HepG2 (cell line): ENCODE measurements around the gene UBE2J1. TPM values are rescaled to one million over a fixed set of nuclear protein-coding genes. Genes with fewer than 3 reads are reported as not detected.

ENCODE experiments used
- ARID5B ChIP-seq: IDR thresholded peaks from 2 replicates; pipeline ENCODE4 v1.4.0; 2020; ENCODE audit warnings: mild to moderate bottlenecking, missing genetic modification reagents
- CCAR2 ChIP-seq: fragments of 200-400 bp; formaldehyde crosslinking; optimal IDR thresholded peaks from 2 replicates; pipeline ENCODE3; 2018; ENCODE audit warnings: low read depth, mild to moderate bottlenecking, low read length, moderate library complexity
- CEBPB ChIP-seq: IDR thresholded peaks from 2 replicates; pipeline ENCODE4 v1.6.1; 2011; ENCODE audit warnings: low read depth, low read length, improper control_type of control experiment, borderline replicate concordance
- CEBPG ChIP-seq: IDR thresholded peaks from 2 replicates; pipeline ENCODE4 v1.6.1; 2016
- CTCF ChIP-seq: sonication (generic); formaldehyde crosslinking; IDR thresholded peaks from 2 replicates; pipeline ENCODE4 v1.5.0; 2020; ENCODE audit warnings: mild to moderate bottlenecking, missing genetic modification reagents, moderate library complexity
- ELF1 ChIP-seq: sonication (generic); formaldehyde crosslinking; IDR thresholded peaks from 2 replicates; pipeline ENCODE4 v1.4.0; 2020; ENCODE audit warnings: missing genetic modification reagents
- GATAD2A ChIP-seq: IDR thresholded peaks from 2 replicates; pipeline ENCODE4 v1.6.1; 2016
- PAXIP1 ChIP-seq: sonication (generic); formaldehyde crosslinking; conservative IDR thresholded peaks from 2 replicates; pipeline ENCODE4 v1.4.0; 2020; ENCODE audit warnings: mild to moderate bottlenecking, missing genetic modification reagents, moderate library complexity
- PHF20 ChIP-seq: sonication (generic); formaldehyde crosslinking; IDR thresholded peaks from 2 replicates; pipeline ENCODE4 v1.5.0; 2020; ENCODE audit warnings: mild to moderate bottlenecking, missing genetic modification reagents
- RAD21 ChIP-seq: fragments of 450-650 bp; formaldehyde crosslinking; IDR thresholded peaks from 2 replicates; pipeline ENCODE4 v1.5.0; 2020; ENCODE audit warnings: mild to moderate bottlenecking
- SAP130 ChIP-seq: IDR thresholded peaks from 2 replicates; pipeline ENCODE4 v1.6.1; 2016; ENCODE audit warnings: low read depth
- TFAP4 ChIP-seq: sonication (generic); IDR thresholded peaks from 2 replicates; pipeline ENCODE4 v1.6.1; 2016; ENCODE audit warnings: low read depth, borderline replicate concordance
- ZNF12 ChIP-seq: sonication (generic); formaldehyde crosslinking; IDR thresholded peaks from 2 replicates; pipeline ENCODE4 v1.5.0; 2020; ENCODE audit warnings: missing genetic modification reagents
- ZNF138 ChIP-seq: sonication (generic); formaldehyde crosslinking; IDR thresholded peaks from 2 replicates; pipeline ENCODE4 v1.5.0; 2020; ENCODE audit warnings: mild to moderate bottlenecking, low read depth, missing genetic modification reagents
- ZNF281 ChIP-seq: sonication (generic); formaldehyde crosslinking; IDR thresholded peaks from 2 replicates; pipeline ENCODE4 v1.4.0; 2020; ENCODE audit warnings: missing genetic modification reagents, borderline replicate concordance
- polyA plus RNA-seq, 8 experiments: library from polyadenylated mRNA; depleted of rRNA in 3 of 8; stranded (reverse) in 7 of 8; unstranded in 1 of 8; fragments of >200 nt; fragmentation: Illumina TruSeq in 4 of 8; extraction: Trizol in 4 of 8; gene quantifications; 2 replicates each; pipeline versions ENCODE4 v1.2.1 to v1.2.3, GENCODE V29; 2011 to 2016; ENCODE audit warnings: low read depth in 4 of 8, missing spikeins in 1 of 8, mixed read lengths in 1 of 8; ENCODE audit not compliant: insufficient read depth in 1 of 8
- total RNA-seq, 5 experiments: library from RNA; depleted of rRNA; stranded (reverse); fragments of >200 nt; fragmentation: Illumina TruSeq; extraction: Trizol; gene quantifications; 2 replicates each; pipeline ENCODE4 v1.2.3, GENCODE V29; 2016; ENCODE audit warnings: low read depth in 1 of 5

Gene UBE2J1
- total and polyA plus RNA-seq, 2 of the 13 experiments (the other 11 are each of a cell fraction or from before 2014, with no cell fraction given): 19.3 to 24.6 TPM

- TF ChIP-seq CEBPB: peak; percentile 84; the same call in 1 of the 2 replicates
- 0 out of 2 replicates have a peak, but pooled peaks have one; percentile 25 for TF ChIP-seq PAXIP1
- no peak for TF ChIP-seq CCAR2
- TF ChIP-seq TFAP4: peak; percentile 75; the same call in 1 of the 2 replicates
- peak; percentile 26; the same call in 1 of the 2 replicates for TF ChIP-seq RAD21 (CRISPR knock-in tag)
- peak; percentile 67 for TF ChIP-seq ELF1 (CRISPR knock-in tag)
- peak; percentile 70 for TF ChIP-seq CTCF (CRISPR knock-in tag)
- no peak for TF ChIP-seq ZNF138 (CRISPR knock-in tag)
- TF ChIP-seq ZNF281 (CRISPR knock-in tag): peak; percentile 38; the same call in 1 of the 2 replicates
- 0 out of 2 replicates have a peak, but pooled peaks have one; percentile 15 for TF ChIP-seq SAP130
- TF ChIP-seq CEBPG (CRISPR knock-in tag): peak; percentile 83
- 0 out of 2 replicates have a peak, but pooled peaks have one; percentile 41 for TF ChIP-seq ARID5B (CRISPR knock-in tag)
- TF ChIP-seq GATAD2A (CRISPR knock-in tag): peak; percentile 33; the same call in 1 of the 2 replicates
- TF ChIP-seq ZNF12: no peak
- TF ChIP-seq PHF20 (CRISPR knock-in tag): 0 out of 2 replicates have a peak, but pooled peaks have one; percentile 26
These were observed 23.1 kb upstream of the UBE2J1 start (continued) for GRCh38 chr6:89375427-89376267.
